OCI-LY1 (cell line): Measurements from ENCODE around the gene SPP1.

Experiments used
- H2AFZ ChIP-seq: fragments of 200-600 bp; sonication (generic), shearing (Covaris generic); 2 replicates; pipeline ENCODE4 v1.6.0; 2014; ENCODE audit warnings: antibody characterized with exemption, mild to moderate bottlenecking, low read length
- H3F3A ChIP-seq: fragments of 200-600 bp; sonication (generic), shearing (Covaris generic); 2 replicates; pipeline ENCODE4 v1.6.0; 2014; ENCODE audit warnings: mild to moderate bottlenecking, antibody characterized with exemption, low read length, moderate library complexity; ENCODE audit not compliant: insufficient read depth
- H3K27ac ChIP-seq: fragments of 200-600 bp; sonication (generic); 2 replicates; pipeline ENCODE4 v1.5.1; 2014; ENCODE audit warnings: low read length, mixed run types, mild to moderate bottlenecking, low read depth; ENCODE audit not compliant: poor library complexity, severe bottlenecking
- H3K27me3 ChIP-seq: fragments of 200-600 bp; sonication (generic); 2 replicates; pipeline ENCODE4 v1.6.0; 2014; ENCODE audit warnings: antibody characterized with exemption, mild to moderate bottlenecking, low read length, moderate library complexity; ENCODE audit not compliant: insufficient read depth
- H3K36me3 ChIP-seq: fragments of 200-600 bp; sonication (generic); 2 replicates; pipeline ENCODE4 v1.6.1; 2014; ENCODE audit warnings: mild to moderate bottlenecking, antibody characterized with exemption, low read length, moderate library complexity, mixed read lengths; ENCODE audit not compliant: insufficient read depth
- H3K4me1 ChIP-seq: fragments of 200-600 bp; sonication (generic); 2 replicates; pipeline ENCODE4 v1.5.1; 2014; ENCODE audit warnings: mild to moderate bottlenecking, low read length, moderate library complexity; ENCODE audit not compliant: insufficient read depth, severe bottlenecking
- H3K4me2 ChIP-seq: fragments of 200-600 bp; sonication (generic), shearing (Covaris generic); 2 replicates; pipeline ENCODE4 v1.6.1; 2014; ENCODE audit warnings: low read length
- H3K4me3 ChIP-seq: fragments of 200-600 bp; sonication (generic); 2 replicates; pipeline ENCODE4 v1.5.1; 2014; ENCODE audit warnings: low read length, low read depth, mild to moderate bottlenecking, mixed read lengths; ENCODE audit not compliant: poor library complexity, severe bottlenecking
- H3K79me2 ChIP-seq: fragments of 200-600 bp; shearing (Covaris generic); 2 replicates; pipeline ENCODE4 v1.6.1; 2016; ENCODE audit warnings: mixed run types, low read length, mixed read lengths; ENCODE audit not compliant: insufficient read depth
- H3K9ac ChIP-seq: fragments of 200-600 bp; sonication (generic), shearing (Covaris generic); 2 replicates; pipeline ENCODE4 v1.6.1; 2014; ENCODE audit warnings: mild to moderate bottlenecking, low read length, mixed read lengths
- H3K9me2 ChIP-seq: fragments of 200-600 bp; sonication (generic), shearing (Covaris generic); 2 replicates; pipeline ENCODE4 v1.6.1; 2014; ENCODE audit warnings: low read depth, mild to moderate bottlenecking, low read length, mixed read lengths
- H3K9me3 ChIP-seq: fragments of 200-600 bp; shearing (Covaris generic); 2 replicates; pipeline ENCODE4 v1.6.1; 2014; ENCODE audit warnings: low read length, mixed read lengths
- H4K20me1 ChIP-seq: fragments of 200-600 bp; sonication (generic), shearing (Covaris generic); 2 replicates; pipeline ENCODE4 v1.6.0; 2016; ENCODE audit warnings: mild to moderate bottlenecking, low read length; ENCODE audit not compliant: insufficient read depth
- EZH2 ChIP-seq: fragments of 200-600 bp; sonication (generic), shearing (Covaris generic); IDR thresholded peaks from 2 replicates; pipeline ENCODE4 v1.8.0; 2017; ENCODE audit warnings: borderline replicate concordance, mixed run types, mild to moderate bottlenecking, antibody characterized with exemption, low read length, moderate library complexity, mixed read lengths
- TF ChIP-seq, protein P1 (sequence below): fragments of 200-600 bp; sonication (generic), shearing (Covaris generic); IDR thresholded peaks from 2 replicates; pipeline ENCODE4 v1.5.1; 2017; ENCODE audit warnings: mild to moderate bottlenecking, antibody characterized with exemption, low read length, moderate library complexity, mixed read lengths

SPP1 gene

GRCh38 chr4:87956501-87956900 is 19.0 kb upstream of the SPP1 start:
- no peaks in the 10 kb centered on the region; the same call in 1 of the 2 replicates for H3K27me3 ChIP-seq
- H3K4me3 ChIP-seq, result no peak overlapping the region
- no peaks in the 10 kb centered on the region for H3K9me2 ChIP-seq
- no peaks in the 10 kb centered on the region for H3K9me3 ChIP-seq
- H3K36me3 ChIP-seq, result no peaks in the 10 kb centered on the region
- no peak overlapping the region for H3K9ac ChIP-seq
- no peak overlapping the region for H3K4me2 ChIP-seq
- no peak overlapping the region for H2AFZ ChIP-seq
- no peaks in the 10 kb centered on the region for H3K79me2 ChIP-seq
- no peaks in the 10 kb centered on the region for H3F3A ChIP-seq
- no peaks in the 10 kb centered on the region for H4K20me1 ChIP-seq
- TF ChIP-seq EZH2, result no peak
- TF ChIP-seq, protein P1, sequence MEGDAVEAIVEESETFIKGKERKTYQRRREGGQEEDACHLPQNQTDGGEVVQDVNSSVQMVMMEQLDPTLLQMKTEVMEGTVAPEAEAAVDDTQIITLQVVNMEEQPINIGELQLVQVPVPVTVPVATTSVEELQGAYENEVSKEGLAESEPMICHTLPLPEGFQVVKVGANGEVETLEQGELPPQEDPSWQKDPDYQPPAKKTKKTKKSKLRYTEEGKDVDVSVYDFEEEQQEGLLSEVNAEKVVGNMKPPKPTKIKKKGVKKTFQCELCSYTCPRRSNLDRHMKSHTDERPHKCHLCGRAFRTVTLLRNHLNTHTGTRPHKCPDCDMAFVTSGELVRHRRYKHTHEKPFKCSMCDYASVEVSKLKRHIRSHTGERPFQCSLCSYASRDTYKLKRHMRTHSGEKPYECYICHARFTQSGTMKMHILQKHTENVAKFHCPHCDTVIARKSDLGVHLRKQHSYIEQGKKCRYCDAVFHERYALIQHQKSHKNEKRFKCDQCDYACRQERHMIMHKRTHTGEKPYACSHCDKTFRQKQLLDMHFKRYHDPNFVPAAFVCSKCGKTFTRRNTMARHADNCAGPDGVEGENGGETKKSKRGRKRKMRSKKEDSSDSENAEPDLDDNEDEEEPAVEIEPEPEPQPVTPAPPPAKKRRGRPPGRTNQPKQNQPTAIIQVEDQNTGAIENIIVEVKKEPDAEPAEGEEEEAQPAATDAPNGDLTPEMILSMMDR, result no peak
- H3K4me1 ChIP-seq, result no peaks in the 10 kb centered on the region
- no peak overlapping the region for H3K27ac ChIP-seq

DNA sequence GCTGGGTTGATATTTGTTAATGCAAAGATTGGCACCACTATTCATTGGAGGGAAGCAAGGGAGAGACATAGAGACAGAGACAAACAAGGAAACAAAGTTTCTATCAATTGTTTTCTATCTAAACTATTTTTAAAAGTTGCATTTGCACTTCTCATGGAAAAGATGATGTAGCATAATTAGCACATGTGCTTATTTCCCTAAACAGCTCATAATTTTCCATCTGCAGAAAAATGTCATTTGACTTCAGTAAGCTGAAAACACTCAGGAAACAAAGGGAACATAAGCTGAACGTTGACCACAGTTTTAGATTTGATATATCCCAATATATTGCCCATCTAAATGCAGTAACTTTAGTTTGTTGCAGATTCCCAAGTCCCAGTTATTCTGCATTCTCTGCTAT is 18.5 kb upstream of the SPP1 start:
- Histone ChIP-seq H3K4me3 (no peak overlapping the region), H3K27me3 (no peaks in the 10 kb centered on the region; the same call in 1 of the 2 replicates), H4K20me1 (no peaks in the 10 kb centered on the region), H3K4me2 (no peak overlapping the region), H3K9me2 (no peaks in the 10 kb centered on the region), H3K27ac (no peak overlapping the region), H3F3A (no peaks in the 10 kb centered on the region), H3K36me3 (no peaks in the 10 kb centered on the region), H2AFZ (no peak overlapping the region), H3K4me1 (no peaks in the 10 kb centered on the region), H3K9ac (no peak overlapping the region), H3K79me2 (no peaks in the 10 kb centered on the region), H3K9me3 (no peaks in the 10 kb centered on the region)
- TF ChIP-seq, protein P1, result no peak
- no peak for TF ChIP-seq EZH2

DNA sequence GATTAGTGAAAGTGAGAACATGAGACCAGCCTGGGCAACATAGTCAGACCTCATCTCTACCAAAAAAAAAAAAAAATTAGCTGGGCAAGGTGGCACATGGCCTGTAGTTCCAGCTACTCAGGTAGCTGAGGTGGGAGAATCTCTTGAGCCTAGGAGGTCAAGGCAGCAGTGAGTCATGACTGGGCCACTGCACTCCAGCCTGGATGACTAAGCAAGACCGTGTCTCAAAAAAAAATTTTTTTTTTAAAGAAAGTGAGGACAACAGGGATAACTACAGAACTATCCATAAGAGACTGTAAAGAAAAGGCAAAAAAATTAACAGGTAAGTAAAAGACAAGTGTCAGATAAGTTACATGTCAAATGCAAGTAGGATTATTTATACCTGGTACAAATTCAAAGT is 13.5 kb upstream of the SPP1 start:
- Histone ChIP-seq H3K36me3 (no peaks in the 10 kb centered on the region), H3K4me3 (no peak overlapping the region), H3F3A (no peaks in the 10 kb centered on the region), H3K4me1 (no peaks in the 10 kb centered on the region), H3K79me2 (no peaks in the 10 kb centered on the region), H2AFZ (no peak overlapping the region), H3K9me2 (no peaks in the 10 kb centered on the region), H3K9me3 (no peaks in the 10 kb centered on the region), H3K4me2 (no peak overlapping the region), H4K20me1 (no peaks in the 10 kb centered on the region), H3K9ac (no peak overlapping the region), H3K27me3 (no peaks in the 10 kb centered on the region), H3K27ac (no peak overlapping the region)
- TF ChIP-seq, protein P1, result no peak
- no peak for TF ChIP-seq EZH2
